ENCODE measurements around the gene POP4. TPM values are rescaled to one million over a fixed set of nuclear protein-coding genes. Genes with fewer than 3 reads are reported as not detected.
A peak's percentile ranks its signal among the peaks of the same experiment; 100 is the strongest.

Gene POP4
- total and polyA plus RNA-seq, 2 of the 13 experiments (the other 11 are each of a cell fraction or from before 2014, with no cell fraction given) = 32.2 to 84.0 TPM

DNA sequence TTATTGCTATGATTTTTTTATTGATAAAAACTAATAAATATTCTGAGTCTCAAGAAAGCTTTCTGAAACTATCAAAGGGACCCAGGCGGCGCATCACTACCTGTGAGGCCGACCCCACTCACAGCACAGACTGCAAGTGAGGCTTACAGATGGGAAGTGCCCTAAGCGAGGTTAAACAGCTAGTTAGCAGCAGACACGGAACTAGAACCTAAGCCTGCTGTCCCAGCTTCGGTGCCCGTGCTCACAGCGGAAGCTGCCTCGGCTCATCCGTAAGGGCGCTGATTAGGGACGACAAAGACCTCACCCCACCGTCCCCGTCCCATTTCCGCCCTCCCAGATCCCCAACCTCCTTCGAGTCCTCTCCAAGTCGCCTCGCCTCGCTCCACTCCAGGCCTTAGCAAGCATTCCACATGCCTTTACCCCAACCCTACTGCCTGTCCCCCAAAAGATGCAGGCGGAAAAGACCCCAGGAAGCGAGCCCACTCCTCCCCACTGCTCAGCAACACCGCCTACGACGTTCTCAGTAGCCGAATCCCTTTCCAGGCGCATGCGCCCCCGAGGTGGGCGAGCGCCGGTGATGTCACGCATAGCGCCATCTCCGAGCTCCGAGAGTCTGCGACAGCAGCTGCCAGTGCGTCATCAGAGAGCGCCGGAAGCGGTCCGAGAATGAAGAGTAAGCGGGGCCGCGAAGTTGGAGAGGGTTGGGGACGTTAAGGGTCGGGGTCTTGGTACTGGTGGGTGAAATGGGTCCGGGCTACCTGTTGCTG lies at the start of gene POP4 (continued):
- TF ChIP-seq, protein P1, sequence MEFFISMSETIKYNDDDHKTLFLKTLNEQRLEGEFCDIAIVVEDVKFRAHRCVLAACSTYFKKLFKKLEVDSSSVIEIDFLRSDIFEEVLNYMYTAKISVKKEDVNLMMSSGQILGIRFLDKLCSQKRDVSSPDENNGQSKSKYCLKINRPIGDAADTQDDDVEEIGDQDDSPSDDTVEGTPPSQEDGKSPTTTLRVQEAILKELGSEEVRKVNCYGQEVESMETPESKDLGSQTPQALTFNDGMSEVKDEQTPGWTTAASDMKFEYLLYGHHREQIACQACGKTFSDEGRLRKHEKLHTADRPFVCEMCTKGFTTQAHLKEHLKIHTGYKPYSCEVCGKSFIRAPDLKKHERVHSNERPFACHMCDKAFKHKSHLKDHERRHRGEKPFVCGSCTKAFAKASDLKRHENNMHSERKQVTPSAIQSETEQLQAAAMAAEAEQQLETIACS (CRISPR knock-in tag; IDR thresholded peaks at IDR 0.05) = no peak
- TF ChIP-seq, protein P2, sequence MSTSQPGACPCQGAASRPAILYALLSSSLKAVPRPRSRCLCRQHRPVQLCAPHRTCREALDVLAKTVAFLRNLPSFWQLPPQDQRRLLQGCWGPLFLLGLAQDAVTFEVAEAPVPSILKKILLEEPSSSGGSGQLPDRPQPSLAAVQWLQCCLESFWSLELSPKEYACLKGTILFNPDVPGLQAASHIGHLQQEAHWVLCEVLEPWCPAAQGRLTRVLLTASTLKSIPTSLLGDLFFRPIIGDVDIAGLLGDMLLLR (CRISPR knock-in tag; IDR thresholded peaks at IDR 0.05) = no peak
- TF ChIP-seq KDM4B (CRISPR knock-in tag; IDR thresholded peaks at IDR 0.05) = no peak
- TF ChIP-seq YEATS2 (CRISPR knock-in tag; IDR thresholded peaks at IDR 0.05; ENCODE audit: borderline replicate concordance) = peak; percentile 87; the same call in 1 of the 2 replicates
- no peak for TF ChIP-seq ZC3H4 (CRISPR knock-in tag; IDR thresholded peaks at IDR 0.05; ENCODE audit: borderline replicate concordance)
- TF ChIP-seq, protein P3, sequence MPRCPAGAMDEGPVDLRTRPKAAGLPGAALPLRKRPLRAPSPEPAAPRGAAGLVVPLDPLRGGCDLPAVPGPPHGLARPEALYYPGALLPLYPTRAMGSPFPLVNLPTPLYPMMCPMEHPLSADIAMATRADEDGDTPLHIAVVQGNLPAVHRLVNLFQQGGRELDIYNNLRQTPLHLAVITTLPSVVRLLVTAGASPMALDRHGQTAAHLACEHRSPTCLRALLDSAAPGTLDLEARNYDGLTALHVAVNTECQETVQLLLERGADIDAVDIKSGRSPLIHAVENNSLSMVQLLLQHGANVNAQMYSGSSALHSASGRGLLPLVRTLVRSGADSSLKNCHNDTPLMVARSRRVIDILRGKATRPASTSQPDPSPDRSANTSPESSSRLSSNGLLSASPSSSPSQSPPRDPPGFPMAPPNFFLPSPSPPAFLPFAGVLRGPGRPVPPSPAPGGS (CRISPR knock-in tag; IDR thresholded peaks at IDR 0.05) = peak; percentile 36; the same call in 1 of the 2 replicates
- TF ChIP-seq, protein P4, sequence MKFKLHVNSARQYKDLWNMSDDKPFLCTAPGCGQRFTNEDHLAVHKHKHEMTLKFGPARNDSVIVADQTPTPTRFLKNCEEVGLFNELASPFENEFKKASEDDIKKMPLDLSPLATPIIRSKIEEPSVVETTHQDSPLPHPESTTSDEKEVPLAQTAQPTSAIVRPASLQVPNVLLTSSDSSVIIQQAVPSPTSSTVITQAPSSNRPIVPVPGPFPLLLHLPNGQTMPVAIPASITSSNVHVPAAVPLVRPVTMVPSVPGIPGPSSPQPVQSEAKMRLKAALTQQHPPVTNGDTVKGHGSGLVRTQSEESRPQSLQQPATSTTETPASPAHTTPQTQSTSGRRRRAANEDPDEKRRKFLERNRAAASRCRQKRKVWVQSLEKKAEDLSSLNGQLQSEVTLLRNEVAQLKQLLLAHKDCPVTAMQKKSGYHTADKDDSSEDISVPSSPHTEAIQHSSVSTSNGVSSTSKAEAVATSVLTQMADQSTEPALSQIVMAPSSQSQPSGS (CRISPR knock-in tag; IDR thresholded peaks at IDR 0.05) = peak; percentile 88
- TF ChIP-seq SIN3B (IDR thresholded peaks at IDR 0.05; ENCODE audit: low read length) = peak; percentile 93
- TF ChIP-seq ZNF256 (CRISPR knock-in tag; conservative IDR thresholded peaks at IDR 0.05) = no peak
- no peak for TF ChIP-seq ZNF468 (CRISPR knock-in tag; IDR thresholded peaks at IDR 0.05)
- TF ChIP-seq, protein P5, sequence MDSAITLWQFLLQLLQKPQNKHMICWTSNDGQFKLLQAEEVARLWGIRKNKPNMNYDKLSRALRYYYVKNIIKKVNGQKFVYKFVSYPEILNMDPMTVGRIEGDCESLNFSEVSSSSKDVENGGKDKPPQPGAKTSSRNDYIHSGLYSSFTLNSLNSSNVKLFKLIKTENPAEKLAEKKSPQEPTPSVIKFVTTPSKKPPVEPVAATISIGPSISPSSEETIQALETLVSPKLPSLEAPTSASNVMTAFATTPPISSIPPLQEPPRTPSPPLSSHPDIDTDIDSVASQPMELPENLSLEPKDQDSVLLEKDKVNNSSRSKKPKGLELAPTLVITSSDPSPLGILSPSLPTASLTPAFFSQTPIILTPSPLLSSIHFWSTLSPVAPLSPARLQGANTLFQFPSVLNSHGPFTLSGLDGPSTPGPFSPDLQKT (CRISPR knock-in tag; IDR thresholded peaks at IDR 0.05; ENCODE audit: borderline replicate concordance) = no peak
- TF ChIP-seq SALL2 (CRISPR knock-in tag; IDR thresholded peaks at IDR 0.05) = peak; percentile 94
- no peak for TF ChIP-seq MAFG (CRISPR knock-in tag; IDR thresholded peaks at IDR 0.05)
- peak; percentile 49; the same call in 1 of the 2 replicates for TF ChIP-seq ZNF629 (CRISPR knock-in tag; conservative IDR thresholded peaks at IDR 0.05)
- TF ChIP-seq, protein P6, sequence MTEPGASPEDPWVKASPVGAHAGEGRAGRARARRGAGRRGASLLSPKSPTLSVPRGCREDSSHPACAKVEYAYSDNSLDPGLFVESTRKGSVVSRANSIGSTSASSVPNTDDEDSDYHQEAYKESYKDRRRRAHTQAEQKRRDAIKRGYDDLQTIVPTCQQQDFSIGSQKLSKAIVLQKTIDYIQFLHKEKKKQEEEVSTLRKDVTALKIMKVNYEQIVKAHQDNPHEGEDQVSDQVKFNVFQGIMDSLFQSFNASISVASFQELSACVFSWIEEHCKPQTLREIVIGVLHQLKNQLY (CRISPR knock-in tag; IDR thresholded peaks at IDR 0.05) = no peak
- no peak for TF ChIP-seq TRIM24 (CRISPR knock-in tag; IDR thresholded peaks at IDR 0.05)
- no peak for TF ChIP-seq ZSCAN22 (CRISPR knock-in tag; IDR thresholded peaks at IDR 0.05)
- TF ChIP-seq NPAS2 (CRISPR knock-in tag; IDR thresholded peaks at IDR 0.05; ENCODE audit: borderline replicate concordance) = no peak
- TF ChIP-seq SMAD1 (CRISPR knock-in tag; IDR thresholded peaks at IDR 0.05; ENCODE audit: borderline replicate concordance, low read depth) = 0 out of 2 replicates have a peak, but pooled peaks have one; percentile 15
- TF ChIP-seq, protein P7, sequence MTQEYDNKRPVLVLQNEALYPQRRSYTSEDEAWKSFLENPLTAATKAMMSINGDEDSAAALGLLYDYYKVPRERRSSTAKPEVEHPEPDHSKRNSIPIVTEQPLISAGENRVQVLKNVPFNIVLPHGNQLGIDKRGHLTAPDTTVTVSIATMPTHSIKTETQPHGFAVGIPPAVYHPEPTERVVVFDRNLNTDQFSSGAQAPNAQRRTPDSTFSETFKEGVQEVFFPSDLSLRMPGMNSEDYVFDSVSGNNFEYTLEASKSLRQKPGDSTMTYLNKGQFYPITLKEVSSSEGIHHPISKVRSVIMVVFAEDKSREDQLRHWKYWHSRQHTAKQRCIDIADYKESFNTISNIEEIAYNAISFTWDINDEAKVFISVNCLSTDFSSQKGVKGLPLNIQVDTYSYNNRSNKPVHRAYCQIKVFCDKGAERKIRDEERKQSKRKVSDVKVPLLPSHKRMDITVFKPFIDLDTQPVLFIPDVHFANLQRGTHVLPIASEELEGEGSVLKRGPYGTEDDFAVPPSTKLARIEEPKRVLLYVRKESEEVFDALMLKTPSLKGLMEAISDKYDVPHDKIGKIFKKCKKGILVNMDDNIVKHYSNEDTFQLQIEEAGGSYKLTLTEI (CRISPR knock-in tag; conservative IDR thresholded peaks at IDR 0.05) = no peak
- no peak for TF ChIP-seq HNRNPUL1 (IDR thresholded peaks at IDR 0.05; ENCODE audit: low read depth, low read length)
- no peak for TF ChIP-seq AHR (CRISPR knock-in tag; IDR thresholded peaks at IDR 0.05)
